Caki2 (cell line): ENCODE results near the gene OR5C1. TPM values are rescaled to one million over a fixed set of nuclear protein-coding genes. Genes with fewer than 3 reads are reported as not detected.

Experiments
- DNase-seq: peaks from one replicate; pipeline ENCODE4 v3.0.0-alpha.2; 2015; ENCODE audit warnings: low read depth
- in situ Hi-C: cut with HindIII; loops from 2 replicates; pipeline ENCODE4 v1.10.0; 2016; ENCODE audit warnings: low sequenced_read_pairs, low pct_unique_long_range_greater_than_20kb, mixed read lengths
- total RNA-seq: library from RNA; depleted of rRNA; stranded (reverse); fragments of >200 nt; shearing (Covaris generic); gene quantifications from 2 replicates; pipeline ENCODE4 v1.2.3, GENCODE V29; 2014; ENCODE audit warnings: low replicate concordance; rRNA removed

OR5C1 gene
- not detected in 2 replicates for total RNA-seq

- DNase-seq = no peak
- in situ Hi-C loops = no loop called here
Measured at GRCh38 chr9:122788831-122789230, at the start of gene OR5C1. Gene OR5C1 (plus strand): TSS chr9:122788933. CDS start chr9:122788933, 0 bp downstream.

DNA sequence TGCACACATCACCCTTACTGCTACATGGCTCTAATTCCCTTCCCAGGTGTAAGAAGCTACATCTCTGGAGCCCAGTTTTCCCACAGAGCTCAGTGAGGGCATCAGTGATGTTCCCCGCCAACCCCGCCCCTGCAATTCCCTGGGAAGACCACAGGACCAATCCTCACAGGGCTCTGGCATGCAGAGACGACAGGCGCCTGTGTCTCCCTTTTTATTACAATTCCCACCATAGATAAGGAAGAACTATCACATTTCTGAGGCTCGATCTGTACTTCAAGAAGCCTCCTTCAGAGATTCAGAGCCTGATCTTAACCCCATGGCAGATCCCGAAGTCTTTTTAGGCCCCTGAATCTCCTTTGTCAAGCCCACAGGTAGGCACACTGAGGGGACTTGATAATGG is 46.7 kb upstream of the OR5C1 start, which contains the start of gene OR1L6:
TSS of gene OR1L6 (plus strand) at position 301 of the 400 bp plus-strand sequence. CDS start 7,545 bp downstream, outside the sequence.
- in situ Hi-C loops = no loop called here
- no peak for DNase-seq

GRCh38 chr9:122754825-122755224 is 33.9 kb upstream of the OR5C1 start:
- in situ Hi-C loops = no loop called here

DNA sequence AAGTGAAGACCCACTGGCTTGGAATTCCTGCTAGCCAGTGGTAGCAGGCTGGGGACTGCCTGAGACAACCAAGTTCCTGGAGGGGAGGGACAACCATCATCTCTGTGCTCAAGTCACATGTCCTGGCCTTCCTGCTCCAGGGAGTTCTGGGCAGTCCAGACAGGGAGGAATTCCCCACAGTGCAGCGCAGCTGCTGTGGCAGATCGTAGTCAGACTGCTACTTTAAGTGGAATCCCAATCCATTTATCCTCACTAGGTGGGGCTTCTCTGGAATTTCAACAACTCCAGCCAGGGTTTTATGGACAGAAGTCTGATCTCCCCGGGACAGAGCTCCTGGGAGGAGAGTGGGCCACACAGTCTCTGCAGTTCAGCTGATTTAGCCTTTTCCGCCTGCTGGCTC is 20.9 kb upstream of the OR5C1 start:
- no peak for DNase-seq
- in situ Hi-C loops = no loop called here

More at GRCh38 chr9:122754825-122755224, 33.9 kb upstream of the OR5C1 start:
- DNase-seq = no peak

- in situ Hi-C loops = no loop called here
Measured at GRCh38 chr9:122777052-122777451, 11.7 kb upstream of the OR5C1 start.

DNA sequence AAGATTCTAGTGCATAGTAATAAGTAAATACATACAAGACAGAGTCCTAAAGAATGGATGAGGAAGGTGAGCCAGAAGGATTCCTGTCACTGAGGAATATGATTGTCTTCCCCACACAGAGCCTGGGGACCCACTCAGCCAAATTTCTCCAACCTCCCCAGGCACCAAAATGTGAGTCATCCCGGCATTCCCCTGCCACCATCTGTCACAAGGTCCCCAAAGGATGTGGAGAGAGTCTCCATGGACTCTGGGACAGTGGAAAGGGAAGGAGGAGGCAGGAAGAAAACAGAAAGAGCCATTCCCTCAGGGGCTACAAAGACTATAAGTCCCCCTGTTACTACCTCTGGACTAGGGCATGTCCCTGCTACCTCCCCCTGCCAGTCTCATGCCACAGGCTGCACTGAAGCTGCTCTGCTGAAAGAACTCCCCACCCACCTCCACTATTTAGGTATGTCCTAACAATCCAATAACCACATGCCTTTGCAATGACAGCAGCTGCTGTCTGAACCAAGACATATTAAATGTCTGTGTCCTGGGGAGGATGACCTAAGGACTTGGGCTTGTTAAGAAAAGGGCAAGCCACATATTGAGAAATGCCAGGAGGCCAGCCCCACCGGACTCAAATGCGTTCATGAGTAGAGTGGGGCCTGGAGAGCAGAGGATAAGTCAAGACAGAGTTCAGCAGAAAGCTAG is 10.7 kb upstream of the OR5C1 start:
- in situ Hi-C loops = no loop called here
- peak; percentile 28 for DNase-seq

More at GRCh38 chr9:122777052-122777451, 11.7 kb upstream of the OR5C1 start:
- no peak for DNase-seq

- DNase-seq = no peak
- in situ Hi-C loops = no loop called here
Measured at GRCh38 chr9:122779181-122779580, 9.6 kb upstream of the OR5C1 start.

- no peak for DNase-seq
- in situ Hi-C loops = no loop called here
Measured at GRCh38 chr9:122780026-122780425, 8.7 kb upstream of the OR5C1 start.

DNA sequence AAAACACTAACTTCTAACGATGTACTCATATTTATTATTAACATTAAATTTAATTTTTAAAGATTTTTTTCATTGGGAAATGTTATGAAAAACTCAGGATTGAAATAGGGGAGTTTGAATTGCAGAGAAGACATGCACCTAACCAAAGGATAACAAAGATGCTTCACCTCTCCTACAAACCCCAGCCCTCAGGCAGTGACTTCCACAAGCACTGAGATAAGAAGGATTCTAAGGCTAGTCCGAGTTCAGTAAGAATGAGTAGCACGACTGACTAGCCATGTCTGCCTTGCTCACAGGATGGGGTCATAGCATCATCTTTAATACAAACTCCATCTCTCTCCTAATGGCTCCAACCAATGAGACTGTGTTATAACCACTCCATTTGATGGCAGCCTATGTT is 7.1 kb upstream of the OR5C1 start:
- in situ Hi-C loops = no loop called here
- no peak for DNase-seq

DNA sequence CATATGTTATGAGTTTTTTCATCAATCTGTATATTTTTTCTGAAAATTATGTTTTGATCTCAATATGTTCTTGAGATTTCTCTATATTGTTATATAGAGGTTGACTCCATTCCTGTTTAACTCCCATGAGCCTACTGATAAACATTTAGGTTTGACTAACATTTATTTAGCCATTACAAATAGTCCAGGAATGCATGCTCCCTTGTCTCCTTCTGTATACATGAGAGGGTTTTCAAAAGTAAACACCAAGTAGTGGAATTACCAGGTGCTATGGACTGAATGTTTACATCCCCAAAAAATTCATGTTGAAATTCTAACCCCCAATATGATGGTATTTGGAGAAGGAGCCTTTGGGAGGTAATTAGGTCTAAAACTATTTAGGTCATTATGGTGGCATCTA is 3.5 kb upstream of the OR5C1 start:
- in situ Hi-C loops = no loop called here
- no peak for DNase-seq

DNA sequence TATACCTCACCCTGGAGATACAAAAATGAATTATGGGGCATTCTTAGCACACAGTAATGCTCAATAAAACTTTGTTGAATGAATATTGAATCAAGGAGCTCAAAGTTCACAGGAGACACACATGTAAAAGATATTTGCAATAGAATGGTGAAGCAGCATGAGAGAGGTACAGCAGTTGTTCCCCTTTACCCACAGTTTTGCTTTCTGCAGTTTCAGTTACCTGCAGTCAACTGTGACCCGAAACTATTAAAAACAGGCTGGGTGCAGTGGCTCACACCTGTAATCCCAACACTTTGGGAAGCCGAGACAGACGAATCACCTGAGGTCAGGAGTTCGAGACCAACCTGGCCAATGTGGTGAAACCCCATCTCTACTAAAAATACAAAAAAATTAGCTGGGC is 2.4 kb upstream of the OR5C1 start:
- DNase-seq = no peak
- in situ Hi-C loops = no loop called here

- DNase-seq = no peak
- in situ Hi-C loops = no loop called here
Measured at GRCh38 chr9:122789256-122790046, 718 bp downstream of the OR5C1 start.

DNA sequence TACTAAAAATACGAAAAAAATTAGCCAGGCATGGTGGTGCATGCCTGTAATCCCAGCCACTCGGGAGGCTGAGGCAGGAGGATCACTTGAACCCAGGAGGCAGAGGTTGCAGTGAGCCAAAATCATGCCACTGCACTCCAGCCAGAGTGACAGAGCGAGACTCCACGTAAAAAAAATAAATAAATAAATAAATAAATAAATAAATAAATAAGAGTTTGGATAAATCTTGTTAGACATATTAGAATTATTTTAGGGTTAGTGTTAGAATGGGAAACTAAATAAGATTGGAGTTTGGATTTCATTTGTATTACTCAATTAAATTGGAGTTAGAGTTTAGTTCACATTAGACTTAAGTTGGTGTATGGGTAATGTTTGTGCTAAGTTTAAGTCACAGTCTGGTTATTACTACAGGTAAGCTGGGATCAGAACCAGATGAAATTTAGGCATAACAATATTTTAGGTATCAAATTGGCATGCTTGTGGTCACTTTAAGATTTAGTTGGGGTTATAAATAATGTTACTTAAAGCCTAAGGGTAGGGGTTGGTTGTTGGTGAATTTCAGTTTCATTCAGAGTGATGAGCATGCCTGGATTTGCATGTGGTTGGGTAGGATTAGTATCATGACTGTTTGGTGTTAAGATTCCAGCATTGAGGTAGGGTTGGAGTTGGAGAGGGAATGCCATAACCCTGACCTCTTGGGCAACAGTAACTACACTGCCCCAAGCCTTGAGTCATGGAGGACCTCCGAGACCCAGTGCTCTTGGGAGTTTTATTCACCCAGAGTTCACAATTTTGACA is 3.3 kb downstream of the OR5C1 start:
- in situ Hi-C loops = no loop called here
- DNase-seq = no peak

GRCh38 chr9:122797316-122798063 is 8.8 kb downstream of the OR5C1 start:
- no peak for DNase-seq
- in situ Hi-C loops = no loop called here

DNA sequence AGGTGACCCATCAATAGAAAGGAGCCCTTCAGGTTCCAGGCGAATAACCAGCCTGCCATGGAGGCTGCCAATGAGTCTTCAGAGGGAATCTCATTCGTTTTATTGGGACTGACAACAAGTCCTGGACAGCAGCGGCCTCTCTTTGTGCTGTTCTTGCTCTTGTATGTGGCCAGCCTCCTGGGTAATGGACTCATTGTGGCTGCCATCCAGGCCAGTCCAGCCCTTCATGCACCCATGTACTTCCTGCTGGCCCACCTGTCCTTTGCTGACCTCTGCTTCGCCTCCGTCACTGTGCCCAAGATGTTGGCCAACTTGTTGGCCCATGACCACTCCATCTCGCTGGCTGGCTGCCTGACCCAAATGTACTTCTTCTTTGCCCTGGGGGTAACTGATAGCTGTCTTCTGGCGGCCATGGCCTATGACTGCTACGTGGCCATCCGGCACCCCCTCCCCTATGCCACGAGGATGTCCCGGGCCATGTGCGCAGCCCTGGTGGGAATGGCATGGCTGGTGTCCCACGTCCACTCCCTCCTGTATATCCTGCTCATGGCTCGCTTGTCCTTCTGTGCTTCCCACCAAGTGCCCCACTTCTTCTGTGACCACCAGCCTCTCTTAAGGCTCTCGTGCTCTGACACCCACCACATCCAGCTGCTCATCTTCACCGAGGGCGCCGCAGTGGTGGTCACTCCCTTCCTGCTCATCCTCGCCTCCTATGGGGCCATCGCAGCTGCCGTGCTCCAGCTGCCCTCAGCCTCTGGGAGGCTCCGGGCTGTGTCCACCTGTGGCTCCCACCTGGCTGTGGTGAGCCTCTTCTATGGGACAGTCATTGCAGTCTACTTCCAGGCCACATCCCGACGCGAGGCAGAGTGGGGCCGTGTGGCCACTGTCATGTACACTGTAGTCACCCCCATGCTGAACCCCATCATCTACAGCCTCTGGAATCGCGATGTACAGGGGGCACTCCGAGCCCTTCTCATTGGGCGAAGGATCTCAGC is 11.6 kb downstream of the OR5C1 start, which contains the start of gene OR1K1:
TSS of gene OR1K1 (plus strand) at position 58 of the 995 bp plus-strand sequence. CDS start at position 58, 0 bp downstream.
- DNase-seq = no peak
- in situ Hi-C loops = no loop called here

DNA sequence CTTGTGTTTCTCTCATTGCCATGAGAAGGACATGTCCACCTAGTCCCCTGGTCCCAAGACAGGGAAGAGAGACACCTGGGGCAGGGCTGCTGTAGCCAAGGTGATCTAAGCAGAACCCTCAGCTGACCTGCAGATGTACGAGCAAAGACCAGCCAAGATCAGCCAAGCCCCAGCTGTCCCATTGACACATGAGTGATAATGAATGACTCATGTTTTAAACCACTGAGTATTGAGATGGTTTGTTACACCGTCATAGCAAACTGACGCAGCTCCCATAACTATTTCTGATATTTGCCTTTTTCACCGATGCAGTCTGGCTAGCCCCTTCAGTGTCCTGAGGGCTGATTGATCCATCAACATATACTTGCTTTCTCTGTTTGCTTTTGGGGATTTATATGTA is 17.9 kb downstream of the OR5C1 start:
- in situ Hi-C loops = no loop called here
- no peak for DNase-seq
